ENCODE measurements around the gene BANF1. TPM values are rescaled to one million over a fixed set of nuclear protein-coding genes. Genes with fewer than 3 reads are reported as not detected.

The BANF1 gene
- total and polyA plus RNA-seq, 9 of the 15 experiments (the other 6 are each of a cell fraction or from before 2014, with no cell fraction given) = 108 to 651 (median 263) TPM

DNA sequence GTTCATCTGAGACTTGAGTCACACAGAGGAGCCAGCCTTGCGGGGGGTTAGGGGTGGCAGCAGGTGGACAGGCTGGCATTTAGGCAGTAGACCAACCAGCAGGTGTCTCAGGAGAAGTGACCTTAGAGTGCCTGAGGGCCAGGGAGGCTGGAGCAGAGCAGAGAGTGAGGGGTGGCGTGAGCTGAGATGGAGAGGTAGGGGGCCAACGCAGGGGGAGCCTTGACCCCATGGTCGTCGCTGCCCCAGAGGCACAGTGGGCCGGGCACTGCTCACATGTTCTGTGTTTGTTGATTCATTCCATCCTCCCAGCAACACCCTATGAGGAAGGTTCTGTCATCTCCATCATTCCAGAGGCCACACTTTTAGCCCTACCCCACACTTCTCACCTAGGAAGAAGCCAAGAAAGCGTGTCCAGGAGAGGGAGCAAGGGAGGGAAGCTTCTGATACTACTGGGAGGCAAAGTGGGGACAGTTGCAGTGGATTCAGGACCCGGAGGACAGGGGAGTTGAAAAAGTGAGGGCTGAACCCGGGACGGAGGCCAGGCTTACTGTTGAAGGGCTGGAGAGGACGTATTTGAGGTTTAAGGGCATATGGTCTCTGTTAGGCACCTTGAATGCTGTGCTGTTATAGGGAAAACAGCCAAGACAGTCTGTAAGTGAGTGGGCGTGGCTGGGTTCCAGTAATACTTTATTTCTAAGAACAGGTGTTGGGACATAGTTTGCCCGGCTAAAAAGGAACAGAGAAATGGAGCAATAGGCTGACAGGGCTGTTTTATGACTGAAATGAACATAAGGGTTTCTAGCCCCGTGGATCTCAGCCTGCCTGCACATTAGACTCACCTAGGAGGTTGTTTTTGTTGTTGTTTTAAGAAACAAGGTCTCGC, 33.5 kb upstream of the BANF1 start (continued):
- TF ChIP-seq TEAD4 (IDR thresholded peaks at IDR 0.05; ENCODE audit: low read length) (no peak), TEAD4 (CRISPR knock-in tag; IDR thresholded peaks at IDR 0.05; ENCODE audit: borderline replicate concordance) (no peak), CBX2 (IDR thresholded peaks at IDR 0.05; ENCODE audit: insufficient read depth, low read length, poor library complexity, severe bottlenecking) (no peak)
- TF ChIP-seq, protein P1, sequence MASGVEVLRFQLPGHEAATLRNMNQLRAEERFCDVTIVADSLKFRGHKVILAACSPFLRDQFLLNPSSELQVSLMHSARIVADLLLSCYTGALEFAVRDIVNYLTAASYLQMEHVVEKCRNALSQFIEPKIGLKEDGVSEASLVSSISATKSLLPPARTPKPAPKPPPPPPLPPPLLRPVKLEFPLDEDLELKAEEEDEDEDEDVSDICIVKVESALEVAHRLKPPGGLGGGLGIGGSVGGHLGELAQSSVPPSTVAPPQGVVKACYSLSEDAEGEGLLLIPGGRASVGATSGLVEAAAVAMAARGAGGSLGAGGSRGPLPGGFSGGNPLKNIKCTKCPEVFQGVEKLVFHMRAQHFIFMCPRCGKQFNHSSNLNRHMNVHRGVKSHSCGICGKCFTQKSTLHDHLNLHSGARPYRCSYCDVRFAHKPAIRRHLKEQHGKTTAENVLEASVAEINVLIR (CRISPR knock-in tag; IDR thresholded peaks at IDR 0.05) = no peak

- in situ Hi-C loops (cut with MboI) = no loop called here
- peaks cover 0 to 14% of the 10 kb centered on the region in 2 experiments; a peak in 3 of 5 replicates for H3K4me1 ChIP-seq (replicated peaks in 1 of 2; ENCODE audit: control insufficient read depth in 2 of 2, insufficient read depth in 2 of 2, low read length in 2 of 2)
- DNase-seq (ENCODE audit: extremely low read depth in 1 of 4, low spot score in 3 of 4) (no peak), ATAC-seq (no peak), FAIRE-seq (no peak)
- CTCF ChIA-PET (ENCODE audit: low intra/inter-chr PET ratio) = interaction anchor here (0.6 kb wide), 1 partner anchor 87 kb away, joined by 3 read pairs; no protein-coding TSS in a partner anchor
- no peaks in the 10 kb centered on the region for H4K20me1 ChIP-seq (replicated peaks; ENCODE audit: control insufficient read depth, insufficient read depth, low read length)
- no peak overlapping the region for H2AFZ ChIP-seq (ENCODE audit: low read depth, low read length)
- H3K27me3 ChIP-seq (ENCODE audit: control insufficient read depth in 2 of 2, insufficient read depth in 2 of 2, low read length in 2 of 2) = no peaks in the 10 kb centered on the region
- no peak overlapping the region for H3K27ac ChIP-seq (ENCODE audit: extremely low read depth, low read depth, low read length)
- H3K9ac ChIP-seq (ENCODE audit: insufficient read depth in 1 of 2, low read depth in 2 of 2, low read length in 2 of 2) = no peak overlapping the region
- TF ChIP-seq TEAD2 (tag; IDR thresholded peaks at IDR 0.05) (no peak), ZNF239 (CRISPR knock-in tag; IDR thresholded peaks at IDR 0.05) (no peak), ZNF830 (CRISPR knock-in tag; IDR thresholded peaks at IDR 0.05) (no peak)
- POLR2A ChIA-PET = interaction anchor here (0.6 to 1.2 kb wide), 2 partner anchors 18 to 80 kb away, joined by 3 to 4 read pairs; no protein-coding TSS in a partner anchor
- no peaks in the 10 kb centered on the region for H3K79me2 ChIP-seq (ENCODE audit: control insufficient read depth, insufficient read depth, low read length)
- 84% methylated on average over 8 of the region's 8 CpGs for WGBS (ENCODE audit: insufficient coverage, low coverage, missing lambda C conversion rate)
- no peaks in the 10 kb centered on the region for H3K9me1 ChIP-seq (ENCODE audit: control insufficient read depth, insufficient read depth, low read length)
- no TSS peak for BruUV-seq (replicated peaks)
- intact Hi-C loops (cut with micrococcal nuclease) = no loop called here
- no peak overlapping the region for H3K4me2 ChIP-seq (ENCODE audit: insufficient read depth, low read length)
- no peaks in the 10 kb centered on the region for H3K9me3 ChIP-seq (replicated peaks; ENCODE audit: control insufficient read depth, insufficient read depth, low read depth, low read length)
- H3K4me3 ChIP-seq = no peak overlapping the region
- H3K36me3 ChIP-seq (ENCODE audit: control insufficient read depth, insufficient read depth, low read length) = peaks cover 68% of the 10 kb centered on the region
Measured at GRCh38 chr11:65972116-65972515, 30.2 kb upstream of the BANF1 start.
